Endothelial cell (in vitro differentiated cells): Measurements from ENCODE around the gene TLCD4. TPM values are rescaled to one million over a fixed set of nuclear protein-coding genes. Genes with fewer than 3 reads are reported as not detected.

Experiments used
- DNase-seq: peaks from one replicate; pipeline ENCODE4 v3.0.0; 2021; ENCODE audit warnings: low spot score
- H3K27ac Mint-ChIP-seq: one replicate; pipeline ENCODE4 v1.8.0; 2021; ENCODE audit warnings: mixed read lengths, inconsistent platforms; ENCODE audit not compliant: unreplicated experiment
- H3K27me3 Mint-ChIP-seq: one replicate; pipeline ENCODE4 v1.8.0; 2021; ENCODE audit warnings: mild to moderate bottlenecking, moderate library complexity, mixed read lengths, inconsistent platforms; ENCODE audit not compliant: unreplicated experiment
- H3K36me3 Mint-ChIP-seq: one replicate; pipeline ENCODE4 v1.8.0; 2021; ENCODE audit warnings: mild to moderate bottlenecking, low read depth, mixed read lengths, inconsistent platforms; ENCODE audit not compliant: unreplicated experiment
- H3K4me1 Mint-ChIP-seq: one replicate; pipeline ENCODE4 v1.8.0; 2021; ENCODE audit warnings: mild to moderate bottlenecking, mixed read lengths, inconsistent platforms; ENCODE audit not compliant: unreplicated experiment
- H3K4me3 Mint-ChIP-seq: one replicate; pipeline ENCODE4 v1.8.0; 2021; ENCODE audit warnings: mild to moderate bottlenecking, mixed read lengths, inconsistent platforms; ENCODE audit not compliant: unreplicated experiment
- H3K9me3 Mint-ChIP-seq: one replicate; pipeline ENCODE4 v1.8.0; 2021; ENCODE audit warnings: mixed read lengths, inconsistent platforms; ENCODE audit not compliant: unreplicated experiment
- CTCF ChIP-seq: fragments of 200-600 bp; sonication (generic); IDR thresholded peaks from one replicate; pipeline ENCODE4 v1.5.0; 2021; ENCODE audit warnings: antibody characterized with exemption; ENCODE audit not compliant: unreplicated experiment
- total RNA-seq: library from RNA; stranded (reverse); fragmentation: NEBNext Ultra II Directional; extraction: Animal tissue kit (Norgen Biotek cat#: 25700); gene quantifications from one replicate; pipeline ENCODE4 v1.2.1, GENCODE V29; 2021; ENCODE audit not compliant: unreplicated experiment

Gene TLCD4
- total RNA-seq, 1 donor from 2014 or later, result 0.41 TPM

- Mint-ChIP-seq H3K27ac (no peak overlapping the region), H3K36me3 (no peaks in the 10 kb centered on the region), H3K4me1 (no peaks in the 10 kb centered on the region), H3K27me3 (no peaks in the 10 kb centered on the region), H3K9me3 (no peaks in the 10 kb centered on the region), H3K4me3 (no peak overlapping the region)
- TF ChIP-seq CTCF, result no peak
- no peak for DNase-seq
Observed at GRCh38 chr1:95138223-95138622, 21.1 kb downstream of the TLCD4 start.

DNA sequence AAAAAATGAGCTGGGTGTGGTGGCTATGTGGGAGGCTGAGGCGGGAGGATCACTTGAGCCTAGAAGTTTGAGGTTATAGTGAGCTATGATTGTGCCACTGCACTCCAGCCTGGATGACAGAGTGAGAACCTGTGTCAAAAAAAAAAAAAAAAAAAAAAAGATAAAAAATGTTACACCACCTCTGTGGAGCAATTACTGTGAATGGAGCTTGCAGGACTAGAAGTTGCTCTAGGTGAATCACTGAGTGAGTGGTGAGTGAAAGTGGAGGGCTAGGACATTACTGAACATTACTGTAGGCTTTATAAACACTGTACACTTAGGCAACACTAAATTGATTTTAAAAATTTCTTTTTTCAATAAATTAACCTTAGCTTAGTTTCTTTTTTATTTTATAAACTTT lies 21.9 kb downstream of the TLCD4 start:
- no peaks in the 10 kb centered on the region for H3K9me3 Mint-ChIP-seq

GRCh38 chr1:95140791-95141190 lies 23.6 kb downstream of the TLCD4 start:
- no peak for DNase-seq
- Mint-ChIP-seq H3K27me3 (no peaks in the 10 kb centered on the region), H3K4me1 (no peaks in the 10 kb centered on the region), H3K9me3 (no peaks in the 10 kb centered on the region), H3K36me3 (no peaks in the 10 kb centered on the region), H3K4me3 (no peak overlapping the region), H3K27ac (no peak overlapping the region)
- no peak for TF ChIP-seq CTCF

More for the DNA sequence above, 21.9 kb downstream of the TLCD4 start:
- H3K4me3 Mint-ChIP-seq, result no peak overlapping the region
- no peaks in the 10 kb centered on the region for H3K4me1 Mint-ChIP-seq
- no peaks in the 10 kb centered on the region for H3K36me3 Mint-ChIP-seq
- no peaks in the 10 kb centered on the region for H3K27me3 Mint-ChIP-seq
- H3K27ac Mint-ChIP-seq, result no peak overlapping the region
- no peak for DNase-seq
- no peak for TF ChIP-seq CTCF

- no peak for DNase-seq
- no peaks in the 10 kb centered on the region for H3K36me3 Mint-ChIP-seq
- H3K27ac Mint-ChIP-seq, result no peak overlapping the region
- H3K4me3 Mint-ChIP-seq, result no peak overlapping the region
- H3K27me3 Mint-ChIP-seq, result no peaks in the 10 kb centered on the region
- H3K9me3 Mint-ChIP-seq, result no peaks in the 10 kb centered on the region
- H3K4me1 Mint-ChIP-seq, result no peaks in the 10 kb centered on the region
- TF ChIP-seq CTCF, result no peak
Observed at GRCh38 chr1:95145493-95145892, 28.3 kb downstream of the TLCD4 start.

GRCh38 chr1:95146637-95147036 lies 29.5 kb downstream of the TLCD4 start:
- DNase-seq, result no peak
- Mint-ChIP-seq H3K4me1 (no peaks in the 10 kb centered on the region), H3K9me3 (no peaks in the 10 kb centered on the region), H3K36me3 (no peaks in the 10 kb centered on the region), H3K4me3 (no peak overlapping the region), H3K27me3 (no peaks in the 10 kb centered on the region), H3K27ac (no peak overlapping the region)
- TF ChIP-seq CTCF, result no peak
